ENCODE data around the gene CMSS1.

Gene CMSS1

DNA sequence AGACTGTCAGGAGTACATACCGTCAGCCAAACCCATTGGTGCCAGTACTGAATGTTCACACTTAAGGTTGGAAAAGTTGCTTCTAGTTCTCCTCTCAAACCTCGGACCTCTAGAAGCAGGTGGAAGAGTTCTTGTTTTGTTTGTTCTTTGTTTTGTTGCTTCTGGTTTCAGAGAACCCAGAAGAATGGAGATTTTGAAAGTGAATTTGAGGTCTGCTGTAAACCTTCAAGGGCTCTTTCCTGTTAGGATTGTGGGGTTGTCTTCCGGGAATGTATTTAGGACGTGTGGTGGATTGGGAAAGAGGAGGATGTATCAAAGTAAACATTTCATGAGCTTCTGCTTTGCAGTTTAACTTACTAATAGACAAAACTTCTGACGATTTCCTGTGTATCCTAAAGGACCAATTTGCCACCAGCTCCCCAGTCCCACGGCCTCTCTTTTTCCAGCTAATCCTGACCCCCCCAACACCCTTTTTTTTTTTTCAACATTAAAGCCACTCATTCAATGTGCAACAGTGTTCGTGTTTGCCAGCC is 246.3 kb downstream of the CMSS1 start:
- no peaks in the 10 kb centered on the region for H3K9me3 Mint-ChIP-seq
- no peak overlapping the region for H3K27ac Mint-ChIP-seq
- H3K4me3 Mint-ChIP-seq, result no peak overlapping the region
- DNase-seq, result no peak
- no peak for ATAC-seq (replicated peaks)
- peaks cover 5 to 10% of the 10 kb centered on the region in 2 donors for H3K4me1 Mint-ChIP-seq
- H3K36me3 Mint-ChIP-seq, result peaks cover 2 to 4% of the 10 kb centered on the region in 2 donors
- no peaks in the 10 kb centered on the region for H3K27me3 Mint-ChIP-seq

DNA sequence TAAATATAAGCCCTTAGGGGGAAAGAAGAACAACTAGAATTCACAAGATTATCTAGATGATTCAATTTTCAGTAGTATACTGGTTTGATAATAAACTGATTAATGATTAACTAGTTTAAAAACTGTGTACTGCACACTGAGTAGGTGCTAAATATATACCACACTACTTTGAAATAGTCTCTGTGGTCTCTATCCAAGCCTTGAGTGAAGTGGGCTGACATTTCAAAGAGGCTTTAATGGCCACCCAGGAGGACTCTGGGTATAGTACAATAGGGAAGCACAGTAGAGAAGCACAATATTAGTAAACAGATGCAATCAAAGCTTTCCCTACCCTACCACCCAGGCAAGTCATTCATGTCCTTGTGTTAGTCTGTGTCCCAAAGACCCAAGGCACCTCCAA is 249.9 kb downstream of the CMSS1 start:
- ATAC-seq (replicated peaks) (peak; percentile 44 to 51), DNase-seq (no peak)
- no peaks in the 10 kb centered on the region for H3K27me3 Mint-ChIP-seq
- peaks cover 8 to 10% of the 10 kb centered on the region in 2 donors for H3K36me3 Mint-ChIP-seq
- H3K4me1 Mint-ChIP-seq, result peaks cover 22 to 31% of the 10 kb centered on the region in 2 donors
- peaks cover 0 to 3% of the 10 kb centered on the region in 2 donors for H3K9me3 Mint-ChIP-seq
- H3K27ac Mint-ChIP-seq, result no peak overlapping the region
- no peak overlapping the region for H3K4me3 Mint-ChIP-seq

DNA sequence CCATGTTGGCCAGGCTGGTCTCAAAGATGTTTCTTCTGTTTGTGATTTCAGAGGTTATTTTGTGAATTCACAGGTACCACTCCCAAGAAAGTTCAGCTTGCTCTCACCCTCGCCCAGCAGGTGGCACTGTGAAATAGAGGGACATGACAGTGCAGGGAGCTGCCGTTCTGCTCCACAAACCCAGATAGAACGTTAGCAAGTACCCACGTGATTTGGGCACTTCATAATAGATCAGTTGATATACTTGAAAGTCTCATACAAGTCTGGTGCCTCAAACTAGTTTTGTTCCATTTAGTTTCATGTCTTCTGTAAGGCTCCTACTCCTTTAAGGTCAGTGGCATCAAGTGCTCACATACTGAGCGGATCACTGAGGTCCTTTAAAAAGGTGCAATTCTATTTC is 251.2 kb downstream of the CMSS1 start:
- DNase-seq, result peak; percentile 68
- Mint-ChIP-seq H3K36me3 (peaks cover 8 to 10% of the 10 kb centered on the region in 2 donors), H3K27ac (no peak overlapping the region), H3K4me3 (no peak overlapping the region), H3K4me1 (peaks cover 28 to 41% of the 10 kb centered on the region in 2 donors), H3K27me3 (no peaks in the 10 kb centered on the region), H3K9me3 (peaks cover 0 to 3% of the 10 kb centered on the region in 2 donors)
- ATAC-seq (replicated peaks), result peak; percentile 81 to 83

DNA sequence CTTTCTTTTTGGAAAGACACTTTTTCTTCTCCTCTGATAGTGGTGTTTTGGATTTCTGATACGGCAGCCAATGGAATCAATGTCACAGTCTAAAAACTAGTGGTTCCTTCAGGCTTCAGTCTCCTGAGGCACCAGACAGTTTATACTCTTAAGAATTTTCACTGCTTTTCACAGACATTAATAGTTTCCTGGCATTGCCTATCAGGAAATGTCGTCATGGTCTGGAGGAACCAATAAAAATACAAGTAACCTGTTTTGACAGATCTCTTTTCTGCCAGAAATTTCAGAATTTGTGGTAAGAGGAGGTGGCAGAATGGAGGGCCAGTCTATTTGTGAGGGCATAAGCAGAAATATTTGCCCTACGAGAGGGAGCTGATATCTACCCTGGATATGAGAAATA is 251.8 kb downstream of the CMSS1 start:
- no peak overlapping the region for H3K4me3 Mint-ChIP-seq
- peaks cover 33 to 46% of the 10 kb centered on the region in 2 donors for H3K4me1 Mint-ChIP-seq
- ATAC-seq (replicated peaks) (no peak), DNase-seq (no peak)
- H3K36me3 Mint-ChIP-seq, result peaks cover 8 to 10% of the 10 kb centered on the region in 2 donors
- peak overlapping the region; percentile 20 for H3K27ac Mint-ChIP-seq
- peaks cover 0 to 3% of the 10 kb centered on the region in 2 donors for H3K9me3 Mint-ChIP-seq
- H3K27me3 Mint-ChIP-seq, result no peaks in the 10 kb centered on the region

DNA sequence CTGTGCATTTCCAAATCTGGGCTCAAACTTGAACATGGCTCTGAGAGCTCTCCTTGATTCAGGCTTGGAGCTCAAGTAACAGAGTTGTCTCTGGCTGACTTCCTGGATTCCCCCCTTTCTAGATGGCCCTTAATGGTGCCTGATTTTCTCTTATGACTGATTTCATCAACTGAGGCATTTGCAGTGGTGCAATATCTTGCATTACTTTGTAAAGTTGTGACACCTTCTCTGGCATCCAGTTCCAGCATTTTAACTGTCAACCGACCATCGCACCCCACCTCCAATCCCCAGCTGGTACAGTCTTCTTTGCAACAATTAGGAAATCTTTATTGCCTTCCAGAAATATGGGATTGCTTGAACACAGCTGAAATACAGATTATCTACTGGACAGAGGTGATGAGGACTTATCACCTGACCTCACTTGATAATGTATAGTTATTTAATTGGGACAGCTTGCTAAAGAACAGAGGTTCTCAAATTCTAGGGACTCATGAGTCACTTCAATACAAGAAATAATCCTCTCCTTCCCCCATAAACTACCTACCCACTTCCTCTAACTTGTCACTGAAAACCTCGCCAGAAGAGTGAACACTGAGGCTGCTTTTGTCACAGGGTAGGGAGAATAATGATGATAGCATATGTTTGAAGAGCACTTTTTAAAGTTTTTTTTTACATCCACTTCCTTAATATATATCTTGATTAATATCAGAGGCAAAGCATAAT is 254.8 kb downstream of the CMSS1 start:
- ATAC-seq (replicated peaks) (peak; percentile 84 to 85), DNase-seq (no peak)
- Mint-ChIP-seq H3K9me3 (peaks cover 0 to 3% of the 10 kb centered on the region in 2 donors), H3K27me3 (no peaks in the 10 kb centered on the region), H3K36me3 (peaks cover 8 to 20% of the 10 kb centered on the region in 2 donors), H3K4me1 (peaks cover 38 to 46% of the 10 kb centered on the region in 2 donors), H3K4me3 (peak overlapping the region; percentile 30 to 33), H3K27ac (no peak overlapping the region)

DNA sequence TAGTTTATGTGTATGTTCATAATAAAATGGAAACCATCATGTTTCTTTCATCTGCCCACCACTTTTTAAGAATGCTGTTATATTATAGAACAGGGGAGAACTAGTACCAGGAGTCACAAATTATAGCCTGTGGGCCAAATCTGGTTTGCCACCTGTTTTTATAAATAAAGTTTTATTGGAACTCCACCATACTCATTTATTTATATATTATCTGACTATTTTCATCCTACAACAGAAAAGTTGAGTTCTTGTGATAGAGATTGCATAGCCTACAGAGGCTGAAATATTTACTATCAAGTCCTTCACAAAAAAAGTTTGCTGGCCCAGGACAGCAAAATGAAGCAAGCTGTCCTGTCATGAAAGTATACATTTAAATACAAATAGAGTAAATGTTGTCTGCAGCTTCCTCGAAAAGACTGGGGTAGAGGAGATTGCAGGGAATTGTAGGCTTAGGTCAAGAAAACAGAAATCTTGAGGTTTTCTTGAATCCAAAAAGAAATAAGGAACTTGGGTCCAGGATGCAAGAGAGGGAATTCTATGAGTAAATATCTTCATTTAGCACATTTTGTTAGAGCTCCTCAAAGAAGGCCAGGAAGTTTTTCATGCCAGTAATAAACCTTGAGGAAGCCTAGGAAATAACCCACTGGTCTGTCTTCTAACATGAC is 255.5 kb downstream of the CMSS1 start:
- H3K27ac Mint-ChIP-seq, result peak overlapping the region; percentile 82
- ATAC-seq (replicated peaks) (peak; percentile 3 to 8), DNase-seq (no peak)
- peaks cover 0 to 3% of the 10 kb centered on the region in 2 donors for H3K9me3 Mint-ChIP-seq
- no peaks in the 10 kb centered on the region for H3K27me3 Mint-ChIP-seq
- H3K36me3 Mint-ChIP-seq, result peaks cover 8 to 20% of the 10 kb centered on the region in 2 donors
- H3K4me1 Mint-ChIP-seq, result peaks cover 38 to 46% of the 10 kb centered on the region in 2 donors
- peak overlapping the region in 1 of 2 donors; percentile 63 for H3K4me3 Mint-ChIP-seq

DNA sequence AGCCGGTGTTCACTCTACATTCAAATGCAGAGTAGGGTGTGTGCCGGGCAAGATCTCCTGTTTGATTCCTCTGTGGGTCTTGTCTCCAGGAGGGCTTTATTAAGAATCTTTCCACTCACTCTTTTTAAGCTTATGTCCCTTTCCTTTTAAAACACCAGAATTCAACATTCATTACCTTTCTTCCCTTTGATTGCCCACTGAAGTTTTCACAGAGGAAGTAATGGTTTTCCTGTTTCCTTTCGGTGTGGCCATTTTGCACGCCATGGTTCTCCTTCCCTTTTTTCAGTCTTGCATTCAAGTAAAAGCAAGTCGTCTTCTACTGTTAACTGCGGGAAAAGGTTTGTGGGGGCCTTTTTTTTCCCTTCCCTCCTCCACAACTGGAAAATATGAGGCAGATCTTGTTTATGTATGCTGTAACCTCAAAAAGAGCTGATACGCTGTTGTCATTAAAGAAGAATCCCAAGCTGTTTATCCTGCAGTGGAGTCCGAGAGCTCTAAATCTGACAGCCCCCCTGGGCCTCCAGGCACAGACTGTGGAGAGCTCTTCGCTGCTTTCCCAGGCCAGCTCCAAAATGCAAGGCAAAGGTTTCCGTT is 256.1 kb downstream of the CMSS1 start:
- peaks cover 8 to 20% of the 10 kb centered on the region in 2 donors for H3K36me3 Mint-ChIP-seq
- DNase-seq (peak; percentile 13), ATAC-seq (replicated peaks) (peak; percentile 38 to 48)
- no peaks in the 10 kb centered on the region for H3K27me3 Mint-ChIP-seq
- H3K9me3 Mint-ChIP-seq, result peaks cover 0 to 3% of the 10 kb centered on the region in 2 donors
- peaks cover 37 to 43% of the 10 kb centered on the region in 2 donors for H3K4me1 Mint-ChIP-seq
- H3K4me3 Mint-ChIP-seq, result peak overlapping the region; percentile 63 to 66
- peak overlapping the region; percentile 82 for H3K27ac Mint-ChIP-seq

DNA sequence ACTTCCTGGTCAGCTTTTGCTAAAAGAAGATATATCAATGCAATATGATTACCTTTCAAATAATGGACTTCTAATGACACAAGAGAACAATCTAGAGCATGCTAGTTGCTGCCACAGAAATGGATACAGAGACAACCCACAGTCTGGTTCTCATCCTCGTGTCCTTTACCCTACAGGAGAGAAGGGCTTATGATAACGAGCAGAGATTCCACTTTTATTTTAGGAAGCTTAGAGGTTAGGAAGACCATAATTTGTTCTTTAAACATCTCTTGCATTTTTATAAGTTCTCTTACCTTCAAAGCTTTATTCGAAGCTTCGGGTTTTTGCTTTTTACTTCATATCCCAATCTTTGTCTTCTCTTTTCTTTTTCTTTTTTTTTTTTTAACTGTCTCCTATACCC is 257.5 kb downstream of the CMSS1 start:
- H3K36me3 Mint-ChIP-seq, result peaks cover 5 to 20% of the 10 kb centered on the region in 2 donors
- H3K27ac Mint-ChIP-seq, result no peak overlapping the region
- DNase-seq (no peak), ATAC-seq (replicated peaks) (no peak)
- peaks cover 0 to 3% of the 10 kb centered on the region in 2 donors for H3K9me3 Mint-ChIP-seq
- peaks cover 31% of the 10 kb centered on the region in 2 donors for H3K4me1 Mint-ChIP-seq
- H3K4me3 Mint-ChIP-seq, result no peak overlapping the region
- H3K27me3 Mint-ChIP-seq, result no peaks in the 10 kb centered on the region

DNA sequence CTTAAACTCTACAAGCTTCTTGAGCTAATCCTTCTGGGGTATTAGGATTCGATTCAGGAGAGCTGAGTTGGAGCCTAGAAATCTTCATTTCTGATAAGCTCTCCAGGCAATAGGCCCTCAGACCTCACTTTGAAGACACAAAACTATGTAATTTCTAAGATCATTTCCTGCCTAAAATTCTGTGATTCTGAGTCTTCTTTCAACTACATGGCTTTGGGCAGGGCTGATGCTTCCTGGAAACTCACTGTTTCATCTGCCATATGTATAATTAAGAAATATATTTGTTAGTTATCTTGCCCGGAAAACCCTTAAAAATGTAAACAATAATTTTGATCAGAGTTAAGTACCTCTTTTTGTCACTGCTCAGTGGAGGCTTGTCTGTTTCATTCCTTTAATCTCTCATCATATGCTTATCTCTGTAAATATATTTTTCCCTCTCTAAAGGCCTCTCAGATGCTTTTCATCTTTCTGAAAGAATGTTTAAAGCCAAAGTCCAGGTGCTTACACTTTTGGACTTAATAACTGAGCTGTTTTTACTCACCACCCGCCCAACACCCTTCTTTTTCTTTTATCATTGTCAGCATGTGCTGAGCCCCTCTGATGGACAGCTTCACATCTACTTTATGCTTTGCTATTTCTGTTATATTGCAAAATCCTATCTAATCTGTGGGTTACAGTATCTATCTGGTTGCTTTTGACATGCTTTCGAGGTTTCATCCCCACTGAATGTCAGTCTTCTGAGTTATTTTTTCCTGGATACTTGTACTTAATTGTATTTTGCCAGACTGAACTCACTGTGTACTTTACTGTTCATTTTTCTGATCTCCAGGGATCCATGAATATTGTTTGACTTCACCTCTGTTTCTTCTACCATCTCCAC is 258.4 kb downstream of the CMSS1 start:
- H3K9me3 Mint-ChIP-seq, result peaks cover 0 to 3% of the 10 kb centered on the region in 2 donors
- H3K4me3 Mint-ChIP-seq, result no peak overlapping the region
- DNase-seq (no peak), ATAC-seq (replicated peaks) (no peak)
- H3K4me1 Mint-ChIP-seq, result peaks cover 30 to 31% of the 10 kb centered on the region in 2 donors
- peaks cover 5 to 23% of the 10 kb centered on the region in 2 donors for H3K36me3 Mint-ChIP-seq
- no peaks in the 10 kb centered on the region for H3K27me3 Mint-ChIP-seq
- H3K27ac Mint-ChIP-seq, result no peak overlapping the region

DNA sequence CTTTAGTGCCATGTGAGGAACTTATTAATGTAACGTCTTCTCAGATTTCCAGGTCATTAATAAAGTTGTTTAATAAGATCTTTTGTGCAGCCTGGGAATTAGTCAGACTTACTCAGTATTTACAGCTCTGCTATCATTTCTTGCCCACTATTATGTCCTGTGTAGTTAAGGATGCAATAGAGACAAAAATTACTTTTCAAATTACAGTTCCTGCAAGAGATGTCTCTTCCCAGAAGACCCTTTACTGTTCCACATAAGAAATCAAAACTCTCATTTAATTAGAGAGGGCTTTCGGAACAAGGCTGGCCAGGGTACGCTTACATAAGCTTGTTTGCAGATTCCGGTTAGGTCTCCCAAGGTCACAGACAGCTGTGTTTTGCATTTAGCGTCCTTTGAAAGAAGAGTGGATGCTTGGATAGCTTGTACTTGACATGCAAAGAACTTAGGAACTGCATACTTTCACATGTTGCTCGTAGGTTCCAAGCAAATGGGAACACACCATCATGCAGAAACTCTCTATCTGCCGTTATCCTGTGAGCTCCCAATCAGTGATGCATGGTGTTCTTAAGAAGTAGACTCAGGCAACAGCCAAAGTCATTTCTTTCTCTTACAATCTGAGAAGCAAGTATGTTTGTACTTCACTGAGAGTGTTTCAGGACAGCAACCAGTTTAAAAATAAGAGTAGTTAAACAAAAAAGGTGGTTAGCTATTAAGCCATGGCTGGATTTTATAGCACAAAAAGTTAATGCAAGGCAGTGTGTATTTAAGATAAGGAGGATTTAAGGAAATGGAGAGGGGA is 259.3 kb downstream of the CMSS1 start:
- H3K27ac Mint-ChIP-seq, result no peak overlapping the region
- H3K9me3 Mint-ChIP-seq, result no peaks in the 10 kb centered on the region
- H3K27me3 Mint-ChIP-seq, result no peaks in the 10 kb centered on the region
- peaks cover 22 to 23% of the 10 kb centered on the region in 2 donors for H3K4me1 Mint-ChIP-seq
- DNase-seq (no peak), ATAC-seq (replicated peaks) (no peak)
- no peak overlapping the region for H3K4me3 Mint-ChIP-seq
- peaks cover 1 to 19% of the 10 kb centered on the region in 2 donors for H3K36me3 Mint-ChIP-seq

DNA sequence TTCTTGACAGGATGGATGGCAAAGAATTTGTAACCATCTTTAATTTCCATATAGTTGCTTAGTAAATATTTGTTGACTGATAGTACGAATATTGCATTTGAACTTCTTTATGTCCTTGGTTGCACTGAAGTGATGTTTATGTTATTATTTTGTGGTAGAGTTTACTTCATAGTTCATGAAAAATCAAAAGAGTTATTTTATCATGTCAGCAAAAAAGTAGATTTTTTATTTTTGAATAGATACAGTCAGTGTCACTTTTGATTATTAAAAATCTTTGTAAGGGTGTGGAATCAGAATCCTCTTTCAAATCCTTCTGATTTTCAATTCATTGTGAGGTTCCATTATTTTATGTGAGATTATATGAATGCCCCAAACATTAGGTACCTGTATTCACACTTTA is 261.7 kb downstream of the CMSS1 start:
- no peak overlapping the region for H3K4me3 Mint-ChIP-seq
- H3K4me1 Mint-ChIP-seq, result peaks cover 4 to 7% of the 10 kb centered on the region in 2 donors
- ATAC-seq (replicated peaks) (no peak), DNase-seq (no peak)
- no peaks in the 10 kb centered on the region for H3K9me3 Mint-ChIP-seq
- H3K27me3 Mint-ChIP-seq, result no peaks in the 10 kb centered on the region
- no peak overlapping the region for H3K27ac Mint-ChIP-seq
- H3K36me3 Mint-ChIP-seq, result peaks cover 1 to 17% of the 10 kb centered on the region in 2 donors

DNA sequence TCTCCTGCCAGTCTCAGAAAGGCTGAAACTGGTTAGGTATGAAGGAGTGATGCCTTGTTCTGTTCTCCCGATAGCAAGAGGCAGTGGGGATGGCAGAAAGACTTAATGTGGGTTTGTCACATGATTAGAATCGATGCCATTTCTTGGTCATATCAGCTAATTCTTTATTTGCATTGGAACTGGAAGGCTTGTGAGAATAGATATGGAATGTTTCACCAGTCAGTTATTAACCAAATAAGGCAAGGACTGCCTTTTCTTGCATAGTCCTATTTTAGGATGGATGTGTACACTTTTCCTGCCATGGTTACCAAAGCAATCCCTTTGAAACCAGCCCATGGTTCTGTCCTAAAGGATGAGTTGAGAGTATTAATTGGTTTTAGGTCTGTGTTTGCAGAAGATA is 262.9 kb downstream of the CMSS1 start:
- H3K9me3 Mint-ChIP-seq, result no peaks in the 10 kb centered on the region
- ATAC-seq (replicated peaks), result no peak
- H3K27ac Mint-ChIP-seq, result no peak overlapping the region
- peaks cover 1 to 17% of the 10 kb centered on the region in 2 donors for H3K36me3 Mint-ChIP-seq
- H3K27me3 Mint-ChIP-seq, result no peaks in the 10 kb centered on the region
- peaks cover 10% of the 10 kb centered on the region in 2 donors for H3K4me1 Mint-ChIP-seq
- no peak overlapping the region for H3K4me3 Mint-ChIP-seq
- DNase-seq, result no peak

DNA sequence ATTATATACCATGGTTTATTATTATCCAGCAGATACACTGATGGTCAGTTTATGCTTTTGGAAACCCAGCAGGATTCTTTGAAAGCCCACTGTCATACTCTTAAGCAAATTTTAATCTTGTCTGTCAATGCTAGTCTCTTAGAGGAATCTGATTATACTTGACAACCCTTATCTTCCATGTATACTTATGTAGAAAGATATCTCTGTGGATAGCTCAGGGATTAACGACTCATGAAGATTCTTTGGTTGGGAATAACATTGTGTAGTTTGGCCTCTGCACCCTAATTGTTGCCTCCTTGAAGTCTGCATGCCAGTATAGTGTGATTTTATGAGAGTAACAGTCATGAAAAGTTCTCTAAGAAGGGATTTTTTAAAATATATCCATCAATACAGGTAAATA is 263.6 kb downstream of the CMSS1 start:
- ATAC-seq (replicated peaks) (no peak), DNase-seq (no peak)
- no peak overlapping the region for H3K4me3 Mint-ChIP-seq
- no peak overlapping the region for H3K27ac Mint-ChIP-seq
- H3K36me3 Mint-ChIP-seq, result peaks cover 1 to 16% of the 10 kb centered on the region in 2 donors
- no peaks in the 10 kb centered on the region for H3K9me3 Mint-ChIP-seq
- H3K4me1 Mint-ChIP-seq, result peaks cover 10% of the 10 kb centered on the region in 2 donors
- H3K27me3 Mint-ChIP-seq, result no peaks in the 10 kb centered on the region

All from stimulated activated naive B cell treated with anti-CD40 and anti-IgM and Interleukin-4, amounts not matched to agents 10 μg/mL and 1 μg/mL and 100 μg/mL, for 72 hours (primary cell).